Upper lobe of left lung (tissue), 4 donors: ENCODE data around the gene PTPRN2.

Experiments used
- POLR2A ChIP-seq, 4 donors: fragments of 450-650 bp; IDR thresholded peaks; one replicate each; pipeline ENCODE4 v1.5.1; 2016 to 2017; ENCODE audit warnings: antibody characterized with exemption in 4 of 4, mild to moderate bottlenecking in 2 of 4
- TF ChIP-seq, protein P1 (sequence below), 6 experiments: fragments of 450-650 bp in 4 of 6; fragments of 200-600 bp in 2 of 6; sonication (generic) in 2 of 6; IDR thresholded peaks; one replicate each; pipeline ENCODE4 v1.5.1; 2016 to 2019; ENCODE audit warnings: antibody characterized with exemption in 6 of 6

DNA sequence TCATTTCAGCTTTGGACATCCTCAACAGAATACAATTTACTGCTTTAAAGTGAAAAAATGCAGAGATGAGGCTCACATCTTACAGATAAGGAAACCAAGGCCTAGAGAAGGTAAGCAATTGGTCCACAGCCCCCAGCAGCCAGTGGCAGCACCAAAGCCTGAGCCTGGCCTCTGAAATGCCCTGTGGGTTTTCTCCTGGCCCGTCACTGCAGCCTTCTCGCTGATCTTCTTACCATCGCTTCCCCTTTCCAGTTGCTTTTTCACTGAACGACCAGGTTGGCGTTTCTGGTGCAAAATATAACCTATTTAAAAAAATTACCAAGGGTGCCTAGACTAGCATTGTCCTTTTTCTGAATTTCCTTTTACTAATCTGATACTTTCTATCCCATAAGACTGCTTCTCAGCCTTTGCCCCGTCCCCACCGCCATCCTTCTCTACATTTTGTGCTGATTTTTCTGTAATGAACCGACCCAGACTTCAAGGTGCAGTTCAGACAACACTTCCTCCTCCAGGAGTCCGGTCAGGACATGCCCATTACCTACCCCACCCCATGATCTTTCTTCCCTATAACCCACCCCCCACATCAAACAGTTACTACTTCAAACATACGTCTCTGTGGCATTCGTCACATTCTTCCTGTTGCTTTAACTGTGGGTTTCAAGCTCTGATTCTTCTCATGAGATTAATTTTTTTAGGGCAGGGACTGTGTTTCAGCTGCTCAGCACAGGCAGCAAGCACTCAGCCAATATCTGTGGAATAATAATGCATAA is 961.5 kb downstream of the PTPRN2 start:
- TF ChIP-seq, protein P1, sequence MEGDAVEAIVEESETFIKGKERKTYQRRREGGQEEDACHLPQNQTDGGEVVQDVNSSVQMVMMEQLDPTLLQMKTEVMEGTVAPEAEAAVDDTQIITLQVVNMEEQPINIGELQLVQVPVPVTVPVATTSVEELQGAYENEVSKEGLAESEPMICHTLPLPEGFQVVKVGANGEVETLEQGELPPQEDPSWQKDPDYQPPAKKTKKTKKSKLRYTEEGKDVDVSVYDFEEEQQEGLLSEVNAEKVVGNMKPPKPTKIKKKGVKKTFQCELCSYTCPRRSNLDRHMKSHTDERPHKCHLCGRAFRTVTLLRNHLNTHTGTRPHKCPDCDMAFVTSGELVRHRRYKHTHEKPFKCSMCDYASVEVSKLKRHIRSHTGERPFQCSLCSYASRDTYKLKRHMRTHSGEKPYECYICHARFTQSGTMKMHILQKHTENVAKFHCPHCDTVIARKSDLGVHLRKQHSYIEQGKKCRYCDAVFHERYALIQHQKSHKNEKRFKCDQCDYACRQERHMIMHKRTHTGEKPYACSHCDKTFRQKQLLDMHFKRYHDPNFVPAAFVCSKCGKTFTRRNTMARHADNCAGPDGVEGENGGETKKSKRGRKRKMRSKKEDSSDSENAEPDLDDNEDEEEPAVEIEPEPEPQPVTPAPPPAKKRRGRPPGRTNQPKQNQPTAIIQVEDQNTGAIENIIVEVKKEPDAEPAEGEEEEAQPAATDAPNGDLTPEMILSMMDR (IDR thresholded peaks at IDR 0.05), result no peak
- no peak for TF ChIP-seq POLR2A (IDR thresholded peaks at IDR 0.05)
